Measurements from ENCODE around the gene A4GNT. TPM values are rescaled to one million over a fixed set of nuclear protein-coding genes. Genes with fewer than 3 reads are reported as not detected.

Gene A4GNT
- total and polyA plus RNA-seq, 2 of the 8 experiments (the other 6 are each of a cell fraction or from before 2014, with no cell fraction given): not detected

DNA sequence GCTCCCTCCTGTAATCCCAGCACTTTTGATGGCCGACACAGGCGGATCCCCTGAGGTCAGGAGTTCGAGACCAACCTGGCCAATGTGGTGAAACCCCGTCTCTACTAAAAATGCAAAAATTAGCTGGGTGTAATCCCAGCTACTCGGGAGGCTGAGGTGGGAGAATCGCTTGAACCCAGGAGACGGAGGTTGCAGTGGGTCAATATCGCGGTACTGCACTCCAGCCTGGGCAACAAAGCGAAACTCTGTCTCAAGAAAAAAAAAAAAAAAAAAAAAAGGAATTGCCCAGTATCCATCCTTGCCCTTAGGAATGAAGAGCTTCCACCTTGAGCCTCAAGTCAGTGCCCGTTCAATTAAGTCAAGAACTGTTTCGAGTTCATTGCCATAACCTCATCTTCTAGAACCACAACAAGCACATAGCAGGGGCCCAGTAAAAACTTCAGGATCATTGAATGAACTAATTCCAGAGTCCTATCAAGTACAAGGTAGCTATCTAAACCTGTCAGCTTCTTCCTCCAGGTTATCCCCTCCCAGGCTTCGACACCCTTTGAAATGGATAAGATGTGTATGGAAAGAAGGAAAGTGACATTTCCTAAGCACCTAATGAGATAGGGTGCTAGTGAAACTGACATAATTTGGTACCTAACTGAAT lies 41.7 kb upstream of the A4GNT start (continued):
- no peak for TF ChIP-seq EP300 (IDR thresholded peaks at IDR 0.05; ENCODE audit: borderline replicate concordance in 1 of 2, low read depth in 2 of 2, low read length in 2 of 2)
- TF ChIP-seq ATF3 (IDR thresholded peaks at IDR 0.05; ENCODE audit: insufficient read depth, low read depth, low read length): no peak
- no peak for TF ChIP-seq CBX8 (IDR thresholded peaks at IDR 0.05; ENCODE audit: borderline replicate concordance, low read depth, low read length)

Data from H1 (cell line).